GM19372 (cell line): ENCODE measurements around the gene SPAG6.

ENCODE experiments used
- ATAC-seq: cut with Tn5 transposase; IDR thresholded peaks from one replicate; pipeline ENCODE4 v1.9.1; 2021; ENCODE audit warnings: mild to moderate bottlenecking, low read depth, moderate library complexity; ENCODE audit not compliant: unreplicated experiment

SPAG6 gene

DNA sequence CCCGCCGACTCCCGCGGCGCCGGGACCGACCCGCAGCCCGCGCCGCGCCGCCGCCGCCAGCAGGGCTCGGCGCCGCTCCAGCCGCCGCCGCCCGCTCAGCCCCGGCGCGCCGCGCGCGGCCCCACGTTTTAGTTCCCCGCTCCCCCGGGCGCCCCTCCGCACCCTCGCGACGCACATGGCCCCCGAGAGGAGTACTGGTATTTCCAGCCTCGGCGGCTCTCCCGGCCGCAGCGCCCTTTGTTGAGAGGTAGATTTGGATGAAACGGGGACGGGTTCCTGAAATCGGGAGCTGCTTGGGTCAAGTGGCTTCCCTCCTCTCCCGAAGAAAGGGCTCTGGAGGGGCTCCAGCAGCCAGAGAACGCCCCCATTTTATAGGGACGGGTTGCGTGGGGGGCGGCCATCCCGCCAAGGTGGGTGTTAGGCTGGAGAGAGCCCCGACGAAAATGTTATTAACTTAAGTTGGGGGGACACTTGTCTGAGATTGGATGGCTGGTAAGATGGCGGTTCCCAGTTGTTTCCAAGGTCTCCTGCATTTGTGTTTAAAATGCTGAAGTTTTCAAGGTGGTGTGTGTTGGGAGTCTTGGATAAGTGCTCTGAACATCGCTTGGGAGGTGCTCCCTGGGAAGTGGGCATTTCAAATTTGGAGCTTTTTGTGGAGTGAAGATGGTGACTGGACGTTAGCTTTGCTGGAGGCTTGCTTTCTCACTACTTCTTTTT lies 23.2 kb upstream of the SPAG6 start:
- no peak for ATAC-seq

DNA sequence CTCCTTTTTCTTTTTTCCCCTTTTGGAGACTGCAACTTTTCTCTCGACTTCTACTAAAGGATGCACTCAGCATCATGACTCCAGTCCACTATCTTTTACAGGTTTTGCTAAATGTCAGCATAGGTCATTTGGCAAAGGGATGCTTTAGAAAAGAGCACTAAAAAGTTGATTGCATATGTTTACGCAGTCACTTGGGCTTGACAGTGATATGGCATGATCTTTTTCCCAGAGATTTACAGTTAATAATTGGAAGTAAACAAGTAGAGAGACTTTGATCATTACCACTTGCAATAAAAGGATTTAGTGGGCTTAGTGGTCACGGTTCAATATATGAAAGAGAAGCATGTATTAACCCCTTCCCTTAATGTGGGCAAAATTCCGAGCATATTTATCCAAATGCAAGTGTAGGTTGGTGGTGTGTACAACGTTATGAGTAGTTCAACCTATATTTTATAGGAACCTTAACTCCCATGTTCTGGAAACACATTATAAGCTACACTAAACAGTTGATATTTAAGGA lies 22.6 kb upstream of the SPAG6 start:
- ATAC-seq: no peak

- no peak for ATAC-seq
These were observed 21.6 kb upstream of the SPAG6 start for GRCh38 chr10:22323538-22324305.

DNA sequence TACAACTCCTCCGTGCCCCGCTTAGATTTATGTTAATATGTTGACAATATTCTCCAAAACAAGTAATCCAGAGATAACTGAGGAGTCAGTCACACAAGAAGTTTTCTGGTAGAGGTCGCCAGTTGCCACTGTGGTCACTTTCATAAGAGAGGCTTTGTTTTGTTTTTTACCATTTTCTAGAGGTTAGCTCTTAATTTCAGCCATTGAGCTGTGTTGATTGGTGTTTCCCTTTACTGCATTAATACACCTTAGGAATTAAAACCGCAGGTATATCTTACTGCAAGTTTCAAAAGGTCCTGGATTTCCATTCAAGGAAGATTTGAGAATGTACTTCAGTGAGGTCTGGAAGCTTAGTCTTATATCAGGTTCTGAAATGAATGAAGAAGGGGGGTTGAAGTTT lies 20.9 kb upstream of the SPAG6 start:
- ATAC-seq: no peak

DNA sequence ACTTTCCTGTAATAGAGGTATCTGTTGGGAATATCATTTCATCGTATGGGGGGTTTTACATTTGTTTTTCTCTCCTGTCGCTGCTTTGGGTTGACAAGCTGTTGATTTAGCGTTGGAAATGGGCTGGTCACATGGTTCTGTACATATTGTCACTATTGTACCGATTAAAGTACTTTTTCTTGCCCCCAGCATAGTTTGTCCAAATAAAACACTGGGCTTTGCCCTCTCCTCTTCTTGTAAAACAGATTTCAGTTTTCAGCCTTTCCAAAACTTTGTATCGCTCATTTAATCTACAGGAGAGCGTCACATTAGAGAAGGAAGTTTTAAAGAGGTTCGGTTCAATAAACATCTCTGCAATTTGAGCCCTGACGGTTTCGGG lies 20.4 kb upstream of the SPAG6 start:
- ATAC-seq: no peak

GRCh38 chr10:22325272-22326144 lies 19.8 kb upstream of the SPAG6 start:
- peak; percentile 42 for ATAC-seq

- no peak for ATAC-seq
These were observed 19.1 kb upstream of the SPAG6 start for GRCh38 chr10:22326145-22326702.

DNA sequence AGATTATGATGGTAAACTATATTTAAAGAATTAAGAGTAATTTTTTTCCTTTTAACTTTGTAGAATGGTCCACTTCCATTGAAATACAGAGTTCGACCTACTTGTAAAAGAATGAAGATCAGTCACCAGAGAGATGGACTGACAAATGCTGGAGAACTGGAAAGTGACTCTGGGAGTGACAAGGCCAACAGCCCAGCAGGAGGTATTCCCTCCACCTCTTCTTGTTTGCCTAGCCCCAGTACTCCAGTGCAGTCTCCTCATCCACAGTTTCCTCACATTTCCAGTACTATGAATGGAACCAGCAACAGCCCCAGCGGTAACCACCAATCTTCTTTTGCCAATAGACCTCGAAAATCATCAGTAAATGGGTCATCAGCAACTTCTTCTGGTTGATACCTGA lies 16.1 kb upstream of the SPAG6 start:
- ATAC-seq: no peak

DNA sequence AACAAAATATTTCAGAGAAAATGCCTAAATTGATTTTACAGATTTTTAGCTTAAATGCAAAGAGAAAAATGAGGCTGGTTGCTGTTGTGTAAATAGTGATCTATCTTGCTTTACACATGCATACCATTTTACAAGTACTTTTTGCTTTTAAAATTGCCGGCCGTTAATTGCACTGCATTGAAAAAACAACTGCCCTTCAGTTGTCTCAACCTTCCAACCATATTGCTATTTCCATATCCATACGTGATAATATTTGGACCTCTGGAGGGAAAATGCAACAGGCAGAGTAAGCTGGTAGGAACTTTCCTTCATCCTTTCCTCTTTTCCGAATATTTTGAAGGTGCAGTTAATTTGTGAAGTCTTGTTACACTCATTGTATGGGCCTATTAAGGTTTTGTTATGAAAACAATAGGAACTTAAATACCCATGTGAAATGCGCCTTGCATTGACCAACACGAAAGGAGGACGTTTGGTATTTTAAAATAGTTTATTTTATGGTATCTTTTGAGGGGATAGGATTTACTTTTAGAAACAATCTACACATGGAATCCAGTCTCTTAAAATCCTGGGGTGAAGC lies 13.1 kb upstream of the SPAG6 start:
- ATAC-seq: no peak

DNA sequence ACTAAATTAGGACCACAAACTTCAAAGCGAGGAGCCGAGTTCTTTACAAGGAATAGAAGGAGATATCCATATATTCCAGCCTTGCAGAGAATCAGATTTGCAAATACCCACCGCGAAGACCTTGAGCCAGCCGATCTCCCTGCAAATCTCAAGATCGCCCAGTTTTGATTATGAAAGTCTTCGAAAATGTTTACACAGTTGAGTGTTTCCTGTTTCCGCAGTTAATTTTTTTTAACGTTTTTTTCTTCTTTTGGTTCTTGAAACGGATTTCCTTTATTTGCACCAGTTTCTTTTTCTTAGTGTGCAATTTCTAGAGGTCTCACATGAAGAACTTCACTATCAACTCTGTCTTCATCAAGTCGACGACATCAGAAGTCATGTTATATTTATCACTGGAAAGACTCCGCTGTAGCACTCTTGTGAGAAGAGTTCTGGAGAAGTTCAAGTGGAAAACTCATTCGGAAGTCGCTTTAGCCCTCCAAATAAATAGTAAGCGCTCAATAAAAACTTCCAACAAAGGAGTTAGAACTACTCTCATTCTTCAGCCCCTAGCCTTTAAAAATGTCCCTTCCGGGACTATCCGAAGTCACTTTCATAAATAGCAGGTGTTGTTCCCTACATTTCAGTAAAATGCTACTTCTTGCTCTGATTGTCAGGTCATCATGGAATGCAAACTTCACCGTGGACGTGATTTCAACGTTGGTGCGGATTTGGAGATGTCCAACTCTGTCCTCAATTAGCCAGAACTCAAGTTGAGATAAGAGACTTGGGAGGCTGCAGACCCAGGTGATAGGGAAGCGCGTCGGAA lies 11.9 kb upstream of the SPAG6 start:
- ATAC-seq: no peak

- ATAC-seq: no peak
These were observed 11.4 kb upstream of the SPAG6 start for GRCh38 chr10:22333975-22334282.

GRCh38 chr10:22334414-22335172 lies 10.7 kb upstream of the SPAG6 start:
- no peak for ATAC-seq

DNA sequence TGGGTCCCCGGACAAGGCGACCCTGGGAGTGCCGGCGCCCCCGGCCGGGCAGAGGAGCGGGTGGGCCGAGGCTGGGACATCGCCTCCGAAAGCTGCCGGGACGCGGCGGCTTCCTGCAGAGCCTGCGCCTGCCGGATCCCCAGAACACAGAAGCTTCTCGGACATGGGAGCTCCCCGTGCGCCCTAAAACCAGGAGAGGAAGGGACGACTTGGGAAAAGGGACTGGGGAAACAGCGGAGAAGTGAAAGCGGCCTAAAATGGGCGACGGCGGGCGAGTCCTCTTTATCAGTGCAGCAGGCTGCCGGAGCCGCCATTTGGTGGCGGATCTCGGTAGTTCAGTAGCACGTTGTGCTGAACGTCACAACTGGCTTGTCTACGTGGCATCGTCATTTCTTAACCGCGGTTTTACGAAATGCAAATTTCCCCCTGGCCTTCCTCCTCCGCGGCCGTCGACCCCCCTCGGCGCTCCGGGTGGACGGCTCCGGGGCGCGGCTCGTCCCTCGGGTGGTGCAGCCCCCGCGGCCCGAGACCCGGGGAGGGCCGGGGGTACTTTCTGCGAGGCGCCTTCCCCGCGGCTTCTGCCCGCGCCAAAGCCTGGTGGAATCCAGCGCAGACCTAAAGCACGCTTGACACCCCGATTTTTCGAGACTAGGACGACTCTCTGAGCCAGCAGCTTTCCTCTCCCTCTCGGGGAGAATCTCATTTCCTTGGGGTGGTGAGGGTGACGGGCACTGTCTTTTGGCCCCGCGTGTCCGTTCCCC lies 9.9 kb upstream of the SPAG6 start:
- peak; percentile 48 for ATAC-seq

- ATAC-seq: no peak
These were observed 7.0 kb upstream of the SPAG6 start for GRCh38 chr10:22338185-22338900.

DNA sequence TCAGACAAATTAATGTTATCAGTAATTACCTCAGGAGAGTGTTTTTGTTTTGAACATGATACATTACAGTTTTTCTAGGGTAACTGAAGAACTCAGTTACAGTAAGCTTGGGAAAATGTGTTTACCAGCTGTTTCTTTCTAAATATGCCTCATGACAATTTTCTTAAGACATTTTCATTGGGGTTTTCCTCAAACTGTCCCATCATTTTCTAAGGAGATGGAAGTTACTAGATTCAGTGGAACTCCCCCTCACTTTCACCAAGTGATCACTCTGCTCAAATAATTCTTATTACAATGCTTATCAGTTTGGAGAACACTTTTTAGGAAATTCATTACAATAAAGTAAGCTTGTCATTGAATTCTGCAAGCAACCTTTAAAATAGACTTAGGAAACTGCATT lies 6.4 kb upstream of the SPAG6 start:
- ATAC-seq: no peak

- no peak for ATAC-seq
These were observed 5.5 kb upstream of the SPAG6 start for GRCh38 chr10:22339761-22340328.
